Stomach (tissue), 9 donors: ENCODE results near the gene ZNF527. TPM values are rescaled to one million over a fixed set of nuclear protein-coding genes. Genes with fewer than 3 reads are reported as not detected.

Experiments used
- DNase-seq, 2 donors: peaks; one replicate each; pipeline versions ENCODE4 v3.0.0 to v3.0.0-alpha.2; 2013 to 2019
- H3K27ac ChIP-seq, 5 donors: fragments of 200-600 bp in 4 of 5; sonication (generic) in 4 of 5; one replicate each; pipeline ENCODE4 v1.5.1; 2013 to 2019; ENCODE audit warnings: mild to moderate bottlenecking in 1 of 5, moderate library complexity in 1 of 5
- H3K27me3 ChIP-seq, 3 donors: fragments of 200-600 bp; sonication (generic); one replicate each; pipeline ENCODE4 v1.5.1; 2017 to 2019; ENCODE audit warnings: mixed run types in 1 of 3
- H3K36me3 ChIP-seq, 4 donors: fragments of 200-600 bp; sonication (generic); 1 replicate in 3 of 4; 2 replicates in 1 of 4; pipeline ENCODE4 v1.5.1; 2016 to 2019
- H3K4me1 ChIP-seq, 4 donors: fragments of 200-600 bp; sonication (generic); one replicate each; pipeline ENCODE4 v1.5.1; 2016 to 2019
- H3K4me3 ChIP-seq, 4 donors: fragments of 200-600 bp; sonication (generic) in 3 of 4; one replicate each; pipeline ENCODE4 v1.5.1; 2016 to 2019; ENCODE audit warnings: mild to moderate bottlenecking in 1 of 4
- H3K9me3 ChIP-seq, 4 donors: fragments of 200-600 bp; sonication (generic); one replicate each; pipeline ENCODE4 v1.5.1; 2016 to 2019
- CTCF ChIP-seq, 7 experiments: fragments of 450-650 bp in 4 of 7; fragments of 200-600 bp in 3 of 7; sonication (generic) in 3 of 7; IDR thresholded peaks; one replicate each; pipeline ENCODE4 v1.5.1; 2016 to 2019; ENCODE audit warnings: antibody characterized with exemption in 7 of 7, control low read depth in 2 of 7, mild to moderate bottlenecking in 1 of 7
- EP300 ChIP-seq: sonication (generic); formaldehyde crosslinking; IDR thresholded peaks from one replicate; pipeline ENCODE4 v1.6.1; 2017; ENCODE audit warnings: antibody characterized with exemption
- POLR2A ChIP-seq, 4 donors: fragments of 450-650 bp; IDR thresholded peaks; one replicate each; pipeline ENCODE4 v1.6.1; 2016; ENCODE audit warnings: antibody characterized with exemption in 4 of 4, control low read depth in 2 of 4, mild to moderate bottlenecking in 1 of 4, moderate library complexity in 1 of 4
- POLR2AphosphoS5 ChIP-seq, 3 donors: sonication (generic); formaldehyde crosslinking; IDR thresholded peaks; one replicate each; pipeline ENCODE4 v1.6.1; 2016; ENCODE audit warnings: antibody characterized with exemption in 3 of 3
- WGBS, 5 donors: extraction: QIAGEN DNeasy Blood & Tissue Kit in 3 of 5; methylation state at CpG; one replicate each; pipeline versions ENCODE4 v1.1.5 to v1.1.7; 2013 to 2018; 5-methylcytosine and 5-hydroxymethylcytosine counted together
- intact Hi-C: fragments of 100-400 bp; cut with DNase I; formaldehyde crosslinking; loops from one replicate; pipeline ENCODE4 v1.15.1; 2023; ENCODE audit warnings: low total_unique reads
- polyA plus RNA-seq, 3 donors: library from polyadenylated mRNA; stranded (reverse); fragments of 200-250 nt; gene quantifications; one replicate each; pipeline ENCODE4 v1.2.3, GENCODE V29; 2013
- total RNA-seq, 5 donors: library from RNA; depleted of rRNA; stranded (reverse); fragments of >200 nt; gene quantifications; one replicate each; pipeline versions ENCODE4 v1.1.0 to v1.2.3, GENCODE V29; 2014 to 2016
- donor health status: healthy with polysubstance abuse.
- donor health status: Bipolar disorder and iron deficiency.
- donor health status: healthy.

The ZNF527 gene
- total and polyA plus RNA-seq, 8 donors: 2.3 to 20.6 (median 4.9) TPM

GRCh38 chr19:37413313-37414084 lies 42.6 kb downstream of the ZNF527 start:
- DNase-seq: no peak
- H3K4me1 ChIP-seq: no peaks in the 10 kb centered on the region
- intact Hi-C loops: no loop called here
- WGBS, 5 donors: 84 to 100% (median 95%) methylated on average over 1 of the region's 1 CpG
- no peaks in the 10 kb centered on the region for H3K27me3 ChIP-seq
- H3K36me3 ChIP-seq: peaks cover 13 to 62% (median 41%) of the 10 kb centered on the region in 4 donors
- H3K9me3 ChIP-seq: peaks cover 56 to 100% (median 98%) of the 10 kb centered on the region in 4 donors
- no peak overlapping the region for H3K27ac ChIP-seq
- no peak overlapping the region for H3K4me3 ChIP-seq
- no peak for TF ChIP-seq POLR2AphosphoS5 (IDR thresholded peaks at IDR 0.05)
- no peak for TF ChIP-seq POLR2A (IDR thresholded peaks at IDR 0.05)
- no peak for TF ChIP-seq CTCF (IDR thresholded peaks at IDR 0.05)
- TF ChIP-seq EP300: no peak

Other genes starting within 250 kb of the ZNF527 start
- 10 to 100 TPM in 2 of 5 donors, 1 to 10 TPM in 2, under 1 TPM in 1; under 0.01 to 37.9 (median 2.9) TPM for gene ZNF585A, start 198.4 kb upstream of the ZNF527 start, total RNA-seq
- 10 to 100 TPM; 10.5 to 34.9 (median 19.2) TPM for gene ZNF585A, start 198.4 kb upstream of the ZNF527 start, polyA plus RNA-seq
- gene ZNF585B, start 160.6 kb upstream of the ZNF527 start, total RNA-seq: 100 to 1,000 TPM in 1 of 5 donors, 10 to 100 TPM in 1, 1 to 10 TPM in 3; 7.8 to 132 (median 9.6) TPM
- gene ZNF585B, start 160.6 kb upstream of the ZNF527 start, polyA plus RNA-seq: 1 to 10 TPM; 2.4 to 5.6 (median 4.5) TPM
- 10 to 100 TPM in 4 of 5 donors, 1 to 10 TPM in 1; 2.3 to 53.0 (median 12.8) TPM for gene ZNF383, start 152.9 kb upstream of the ZNF527 start, total RNA-seq
- 1 to 10 TPM; 2.7 to 4.6 (median 4.1) TPM for gene ZNF383, start 152.9 kb upstream of the ZNF527 start, polyA plus RNA-seq
- 10 to 100 TPM in 1 of 5 donors, 1 to 10 TPM in 2, not detected in 2; 2.0 to 25.4 (median 7.2) TPM for gene ZNF569, start 96.3 kb downstream of the ZNF527 start, total RNA-seq
- 1 to 10 TPM; 1.7 to 2.6 (median 2.1) TPM for gene ZNF569, start 96.3 kb downstream of the ZNF527 start, polyA plus RNA-seq
- gene ZNF570, start 98.3 kb downstream of the ZNF527 start, total RNA-seq: 10 to 100 TPM in 2 of 5 donors, 1 to 10 TPM in 3; 3.8 to 17.1 (median 8.8) TPM
- 1 to 10 TPM; 1.4 to 2.4 (median 1.6) TPM for gene ZNF570, start 98.3 kb downstream of the ZNF527 start, polyA plus RNA-seq
- gene ZNF793, start 135.8 kb downstream of the ZNF527 start, total RNA-seq: 10 to 100 TPM in 3 of 5 donors, 1 to 10 TPM in 1, under 1 TPM in 1; 0.29 to 46.4 (median 13.4) TPM
- 1 to 10 TPM in 2 of 3 donors, under 1 TPM in 1; 0.81 to 3.0 (median 1.8) TPM for gene ZNF793, start 135.8 kb downstream of the ZNF527 start, polyA plus RNA-seq
- 1 to 10 TPM; 1.7 to 7.2 (median 3.6) TPM for gene ZNF571, start 223.7 kb downstream of the ZNF527 start, total RNA-seq
- gene ZNF571, start 223.7 kb downstream of the ZNF527 start, polyA plus RNA-seq: 1 to 10 TPM; 1.3 to 2.1 (median 1.7) TPM
- gene ZNF540, start 223.8 kb downstream of the ZNF527 start, total RNA-seq: 10 to 100 TPM in 1 of 5 donors, 1 to 10 TPM in 4; 2.6 to 16.5 (median 6.4) TPM
- gene ZNF540, start 223.8 kb downstream of the ZNF527 start, polyA plus RNA-seq: 1 to 10 TPM; 1.9 to 4.0 (median 2.9) TPM